NCI-H2196 treated with DMSO at 0.1 percent for 48 hours (cell line): Measurements from ENCODE around the gene CWC27.

Experiments used
- DNase-seq: peaks from one replicate; lab custom pipeline; 2025; ENCODE audit not compliant: unreplicated experiment; lab: John Stamatoyannopoulos, UW

The CWC27 gene, protein sequence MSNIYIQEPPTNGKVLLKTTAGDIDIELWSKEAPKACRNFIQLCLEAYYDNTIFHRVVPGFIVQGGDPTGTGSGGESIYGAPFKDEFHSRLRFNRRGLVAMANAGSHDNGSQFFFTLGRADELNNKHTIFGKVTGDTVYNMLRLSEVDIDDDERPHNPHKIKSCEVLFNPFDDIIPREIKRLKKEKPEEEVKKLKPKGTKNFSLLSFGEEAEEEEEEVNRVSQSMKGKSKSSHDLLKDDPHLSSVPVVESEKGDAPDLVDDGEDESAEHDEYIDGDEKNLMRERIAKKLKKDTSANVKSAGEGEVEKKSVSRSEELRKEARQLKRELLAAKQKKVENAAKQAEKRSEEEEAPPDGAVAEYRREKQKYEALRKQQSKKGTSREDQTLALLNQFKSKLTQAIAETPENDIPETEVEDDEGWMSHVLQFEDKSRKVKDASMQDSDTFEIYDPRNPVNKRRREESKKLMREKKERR

DNA sequence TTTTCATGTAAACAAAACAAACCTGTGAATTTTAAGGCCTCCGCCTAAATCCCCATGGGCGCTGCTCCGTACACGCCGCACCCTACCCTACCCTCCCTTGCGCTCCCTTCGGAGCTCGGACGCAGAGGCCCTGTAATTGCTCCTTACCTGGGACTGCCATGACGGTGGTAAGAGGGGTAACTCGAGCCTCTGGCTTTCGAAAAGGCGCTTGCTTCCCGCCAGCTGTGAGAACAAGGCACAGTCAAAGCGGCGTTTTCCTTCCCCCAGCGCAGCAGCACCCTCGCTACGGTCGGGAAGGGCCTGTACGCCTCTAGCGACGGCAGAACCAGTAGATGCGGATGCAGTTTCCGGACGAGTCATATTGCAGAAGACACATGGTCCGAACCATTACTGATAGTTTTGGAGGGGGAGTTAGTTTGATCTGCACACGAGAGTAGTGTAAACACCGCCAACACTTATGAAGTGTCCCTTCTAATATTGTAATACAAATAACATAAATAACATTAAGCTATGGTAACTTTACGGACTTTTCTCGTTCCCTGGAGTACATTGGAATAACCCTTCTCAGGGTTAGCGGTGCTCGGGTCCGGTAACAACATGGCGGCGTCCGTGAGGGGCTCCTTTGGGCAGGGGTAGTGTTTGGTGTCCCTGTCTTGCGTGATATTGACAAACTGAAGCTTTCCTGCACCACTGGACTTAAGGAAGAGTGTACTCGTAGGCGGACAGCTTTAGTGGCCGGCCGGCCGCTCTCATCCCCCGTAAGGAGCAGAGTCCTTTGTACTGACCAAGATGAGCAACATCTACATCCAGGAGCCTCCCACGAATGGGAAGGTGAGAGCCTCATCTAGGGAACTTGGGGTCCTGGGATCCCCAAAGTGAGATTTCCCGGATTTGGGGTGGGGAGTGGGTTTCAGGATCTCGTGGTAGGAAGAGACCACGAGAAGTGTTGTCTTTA is at the start of gene CWC27, which contains the start of gene SREK1IP1:
Gene CWC27, plus strand, starts transcription at position 573 of the 955 bp plus-strand sequence. Its CDS starts 217 bp downstream, at position 790.
Gene SREK1IP1, minus strand, starts transcription at position 334 of the 955 bp plus-strand sequence. Its CDS starts 174 bp downstream, at position 160.
- peak; percentile 37 for DNase-seq

DNA sequence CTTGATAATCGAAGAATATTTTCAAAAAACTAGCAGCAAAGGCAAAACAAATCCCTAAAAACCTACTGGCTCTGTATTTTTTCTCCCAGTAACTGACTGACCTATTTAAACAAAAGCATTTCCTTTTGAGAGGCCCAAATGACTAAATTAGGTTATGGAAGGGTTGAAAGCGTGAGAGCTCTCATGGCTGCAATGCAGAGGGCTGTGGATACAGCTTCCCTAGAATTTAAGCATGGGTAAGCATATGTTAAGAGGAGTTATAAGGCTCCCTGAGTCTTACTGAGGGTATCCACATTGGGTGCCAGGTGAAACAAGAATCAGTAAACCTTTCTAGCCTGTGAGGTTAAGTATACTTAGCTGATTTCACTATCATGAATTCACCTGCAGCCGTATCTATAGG is 46.1 kb upstream of the CWC27 start:
- no peak for DNase-seq

DNA sequence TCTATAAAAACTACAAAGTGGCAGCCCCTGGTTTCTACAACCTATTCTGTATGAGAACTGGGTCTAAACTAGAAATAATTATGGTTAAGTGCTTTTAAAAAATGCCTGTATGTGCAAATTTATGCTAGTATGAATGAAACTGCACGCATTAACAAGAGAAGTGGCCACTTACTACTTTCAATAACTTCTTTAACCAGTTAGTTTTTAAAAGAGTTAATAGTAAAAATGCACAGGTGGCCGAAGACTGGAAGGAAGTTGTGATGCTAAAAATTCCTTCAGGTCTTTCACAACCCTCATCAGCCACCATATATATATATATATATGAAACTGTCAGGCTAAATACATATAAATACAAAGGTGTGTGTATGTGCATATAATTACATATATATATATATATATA is 41.6 kb upstream of the CWC27 start:
- no peak for DNase-seq

DNA sequence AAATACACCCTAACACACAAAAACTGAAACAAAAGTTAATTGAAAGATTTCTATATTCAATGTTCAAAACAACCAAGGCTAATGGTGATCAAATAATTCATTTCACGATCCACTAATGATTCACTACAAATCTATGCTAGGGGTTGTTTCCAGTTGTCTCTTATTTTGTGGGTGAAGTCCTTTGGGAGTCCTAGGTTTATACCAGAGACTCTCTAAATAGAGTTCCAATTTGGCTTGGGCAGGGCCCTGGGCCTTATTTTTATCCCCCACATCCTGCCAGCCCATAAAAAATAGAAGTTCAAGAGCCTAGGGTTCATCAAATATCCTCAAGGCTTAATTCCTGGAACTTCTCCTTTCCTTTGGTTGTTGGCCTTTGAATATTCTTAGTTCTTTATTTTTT is 26.3 kb upstream of the CWC27 start:
- DNase-seq, result no peak

DNA sequence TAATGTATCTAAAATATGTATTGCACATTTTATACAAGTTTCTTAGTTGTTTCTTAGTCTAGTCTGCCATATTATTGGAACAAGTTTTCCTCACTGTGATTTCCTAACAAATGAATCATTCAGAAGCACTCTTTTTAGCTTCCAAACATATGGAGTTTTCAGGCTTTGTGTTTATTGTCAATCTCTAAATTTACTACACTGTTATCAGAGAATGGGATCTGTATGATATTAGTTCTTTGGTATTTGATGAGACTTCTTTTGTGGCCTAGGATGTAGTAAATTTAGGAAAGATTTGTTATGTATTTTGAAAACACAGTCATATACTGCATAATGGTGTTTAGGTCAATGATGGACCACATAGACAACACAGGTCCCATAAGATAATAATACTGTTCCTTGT is 25.9 kb upstream of the CWC27 start:
- DNase-seq, result no peak

DNA sequence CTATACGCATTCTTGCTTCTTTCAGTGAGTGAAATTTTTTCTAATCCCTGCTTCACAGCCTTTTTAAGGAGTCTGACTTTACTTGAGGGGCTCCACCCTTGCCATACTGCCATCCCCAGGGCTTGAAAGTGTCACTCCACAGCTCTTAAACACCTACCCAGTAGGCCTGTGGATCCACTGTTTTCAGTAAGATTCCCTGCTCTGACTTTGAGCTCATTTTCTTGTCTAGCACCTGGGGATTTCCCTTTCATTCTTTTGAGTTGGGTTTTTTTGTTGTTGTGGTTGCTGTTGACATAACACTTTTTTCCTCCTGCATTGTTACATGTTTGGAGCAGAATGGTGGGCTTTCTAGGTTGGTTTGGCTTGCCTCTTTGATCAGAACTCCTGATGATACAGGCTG is 23.8 kb upstream of the CWC27 start:
- no peak for DNase-seq

DNA sequence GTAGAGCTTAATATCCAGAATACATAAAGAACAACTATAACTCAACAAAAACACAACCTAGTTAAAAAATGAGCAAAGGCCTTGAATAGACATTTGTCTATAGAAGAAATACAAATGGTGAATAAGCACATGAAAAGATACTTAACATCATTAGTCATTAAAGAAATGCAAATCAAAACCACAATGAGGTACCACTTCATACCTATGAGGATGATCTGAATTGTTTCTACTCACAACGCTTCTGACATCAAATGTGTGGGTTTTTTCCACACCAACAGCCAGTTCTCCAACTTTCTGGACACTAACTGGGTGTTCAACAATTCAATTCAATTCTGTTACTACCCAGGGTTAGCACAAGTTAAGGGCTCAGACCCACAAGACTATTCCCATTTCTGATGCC is 22.3 kb upstream of the CWC27 start:
- no peak for DNase-seq

DNA sequence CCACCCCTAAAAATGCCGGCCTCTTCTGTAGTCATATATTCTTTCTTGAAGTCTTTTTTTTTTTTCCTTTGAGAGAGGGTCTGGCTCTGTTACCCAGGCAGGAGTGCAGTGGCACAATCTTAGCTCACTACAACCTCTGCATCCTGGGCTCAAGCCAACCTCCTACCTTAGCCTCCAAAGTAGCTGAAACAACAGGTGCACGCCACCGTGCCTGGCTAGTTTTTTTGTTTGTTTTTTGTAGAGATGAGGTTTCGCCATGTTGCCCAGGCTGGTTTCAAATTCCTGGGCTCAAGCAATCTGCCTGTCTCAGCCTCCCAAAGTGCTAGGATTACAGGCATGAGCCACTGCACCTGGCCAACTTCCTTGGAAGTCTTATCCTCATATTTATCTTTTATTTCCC is 19.3 kb upstream of the CWC27 start:
- DNase-seq, result no peak

DNA sequence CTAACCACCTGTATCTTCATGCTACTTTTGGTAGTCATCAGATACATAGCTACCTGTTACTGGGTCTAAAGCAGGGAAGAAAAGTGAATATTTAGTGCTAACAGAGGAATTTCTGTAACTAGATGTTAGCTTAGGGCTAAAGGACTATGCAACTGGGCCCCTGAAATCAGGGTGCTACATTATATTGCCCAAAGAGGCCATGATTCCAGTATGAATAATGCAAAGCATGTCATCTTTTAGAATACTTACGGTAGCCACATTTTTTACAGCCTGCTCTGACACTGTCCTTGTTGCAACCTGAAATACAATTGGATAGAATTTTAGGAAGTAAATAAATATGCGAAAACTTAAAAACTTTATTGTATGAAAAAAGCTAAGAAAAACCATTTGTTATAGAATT is 14.7 kb upstream of the CWC27 start:
- DNase-seq, result no peak

DNA sequence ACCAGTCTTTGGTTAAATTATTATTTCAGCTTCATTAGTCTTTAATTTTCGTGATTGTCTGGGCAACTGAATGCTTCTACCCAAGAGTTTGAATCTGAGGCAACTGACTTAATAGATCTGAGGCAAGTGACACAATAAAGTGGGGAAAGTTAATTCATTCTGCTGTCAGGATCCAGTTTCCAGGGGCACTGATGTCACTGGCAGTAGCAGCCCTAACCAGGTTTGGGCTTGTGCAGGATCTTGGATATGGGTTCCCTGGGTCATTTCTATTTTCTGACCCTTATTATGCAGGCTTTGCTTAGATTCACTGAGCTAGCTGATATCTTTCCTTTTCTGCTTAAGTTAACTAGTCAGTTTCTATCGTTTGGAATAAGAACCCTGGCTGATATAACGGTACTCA is 9.8 kb upstream of the CWC27 start:
- DNase-seq, result no peak

DNA sequence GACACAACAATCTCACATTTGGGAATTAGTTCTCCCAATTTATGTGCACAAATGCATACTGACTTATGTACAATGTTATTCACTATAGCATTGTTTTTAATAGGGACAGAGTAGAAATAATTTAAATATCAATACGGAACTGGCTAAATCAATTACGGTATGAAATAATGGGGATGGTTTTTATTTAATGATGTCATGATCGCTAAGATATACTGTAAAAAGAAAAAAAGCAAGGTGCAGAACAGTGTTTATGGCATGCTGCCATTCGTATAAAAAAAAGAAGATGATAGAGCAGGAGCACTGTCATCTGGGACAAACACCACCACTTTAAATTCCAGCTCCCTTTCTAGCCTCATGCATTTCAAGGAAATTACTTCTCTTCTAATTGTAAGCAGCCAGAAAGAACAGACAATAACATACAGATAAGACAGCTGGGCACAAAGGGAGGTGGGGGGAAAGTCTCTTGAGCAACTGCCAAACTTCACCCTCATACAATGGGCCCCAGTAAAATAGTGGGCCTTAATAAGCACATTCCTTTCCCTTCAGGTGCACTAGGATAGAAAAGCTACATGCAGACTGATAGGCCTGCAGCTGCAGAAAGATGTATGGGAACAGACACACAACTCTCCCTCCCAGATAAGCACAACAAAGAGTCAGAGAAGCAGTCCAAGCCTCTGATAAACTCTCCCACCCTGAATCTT is 8.6 kb upstream of the CWC27 start:
- DNase-seq, result no peak

DNA sequence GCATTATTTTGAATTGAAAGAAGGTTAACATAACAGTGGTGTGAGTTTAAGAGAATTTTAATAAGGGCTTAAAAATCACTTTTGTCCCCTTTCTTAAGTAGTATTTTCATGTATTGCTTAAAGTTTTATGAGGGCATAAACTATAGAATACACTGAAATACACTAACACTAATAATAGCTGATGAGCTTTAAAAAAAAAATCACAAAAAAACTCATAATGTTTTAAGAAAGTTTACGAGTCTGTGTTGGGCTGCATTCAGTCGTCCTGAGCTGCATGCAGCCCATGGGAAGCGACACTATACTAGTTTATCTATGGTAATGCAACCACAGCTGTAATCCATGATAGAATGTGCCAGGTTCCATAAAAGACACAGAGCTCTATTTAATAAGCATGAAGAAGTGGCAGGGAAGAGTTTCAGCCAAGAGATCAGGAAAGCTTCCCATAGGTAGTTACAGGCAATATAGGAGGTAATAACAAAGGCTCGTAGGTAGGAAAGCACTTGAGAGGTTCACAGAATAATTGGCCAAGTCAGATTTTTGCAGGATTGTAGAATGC is 4.7 kb upstream of the CWC27 start:
- DNase-seq, result no peak

DNA sequence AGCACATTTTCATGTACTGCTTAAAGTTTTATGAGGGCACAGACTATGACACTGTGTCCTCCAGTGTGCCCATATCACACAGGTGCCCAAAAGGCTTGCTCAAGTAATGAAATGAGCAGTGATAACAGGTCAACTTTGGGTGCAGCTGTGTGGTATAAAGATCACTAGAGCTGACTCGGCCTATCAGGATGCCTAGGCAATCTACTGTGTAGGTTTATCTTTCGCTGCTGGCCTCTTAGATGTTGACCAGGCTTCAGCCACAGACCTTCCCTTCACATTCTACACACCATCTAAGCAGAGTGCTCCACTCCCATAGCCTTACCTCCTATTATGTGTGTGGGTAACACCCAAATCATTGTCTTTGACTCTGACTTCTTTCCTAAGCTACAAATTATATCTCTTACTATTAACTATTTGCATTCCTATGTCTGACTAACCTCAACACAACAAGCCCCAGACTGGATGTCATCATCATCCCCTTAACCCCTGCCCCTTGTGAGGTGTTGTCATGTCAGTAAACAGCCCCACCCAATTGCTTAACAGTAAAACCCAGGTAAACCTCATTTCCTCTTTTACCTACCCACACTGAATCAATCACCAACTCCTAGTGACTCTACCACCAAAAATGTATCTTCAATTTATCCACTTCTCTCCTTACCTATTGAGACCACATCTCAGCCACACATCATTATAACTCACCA is 2.8 kb upstream of the CWC27 start:
- no peak for DNase-seq

DNA sequence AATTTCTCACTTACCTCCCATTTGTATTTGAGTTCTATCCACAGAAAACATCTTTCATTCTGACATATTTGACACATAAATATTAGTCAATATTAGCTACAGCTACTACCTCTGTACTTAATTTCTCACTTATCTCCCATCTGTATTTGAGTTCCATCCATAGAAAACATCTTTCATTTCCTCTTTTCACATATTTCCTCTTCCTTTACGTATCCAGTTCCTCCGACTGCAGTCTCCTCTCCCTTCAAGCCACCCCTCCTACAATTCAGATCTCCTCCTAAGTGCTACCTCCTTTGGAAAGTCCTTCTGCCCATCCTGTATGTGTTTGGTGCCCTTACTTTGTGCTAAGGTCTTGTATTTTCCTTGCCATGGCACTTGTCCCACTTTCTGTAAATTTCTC is 1.8 kb upstream of the CWC27 start:
- no peak for DNase-seq

DNA sequence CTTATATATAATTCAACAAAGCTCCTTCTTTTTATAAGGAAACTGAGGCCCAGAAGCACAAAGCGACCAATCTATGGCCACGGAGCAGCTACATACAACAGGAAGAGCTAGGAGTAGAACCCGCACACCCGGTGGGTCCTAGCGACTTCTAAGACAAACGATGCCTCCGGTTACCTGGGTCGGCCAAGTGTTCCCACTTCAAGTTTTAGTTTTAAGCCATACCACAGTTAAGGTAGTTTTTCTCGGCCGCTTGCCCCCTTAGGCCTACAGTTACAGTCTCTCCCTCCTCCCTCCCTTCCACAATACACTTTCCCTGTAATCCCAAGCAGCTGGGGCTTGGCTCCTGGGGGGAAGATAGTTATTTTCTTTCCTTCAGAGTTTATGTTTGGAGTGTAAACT is 772 bp upstream of the CWC27 start:
- DNase-seq, result no peak

DNA sequence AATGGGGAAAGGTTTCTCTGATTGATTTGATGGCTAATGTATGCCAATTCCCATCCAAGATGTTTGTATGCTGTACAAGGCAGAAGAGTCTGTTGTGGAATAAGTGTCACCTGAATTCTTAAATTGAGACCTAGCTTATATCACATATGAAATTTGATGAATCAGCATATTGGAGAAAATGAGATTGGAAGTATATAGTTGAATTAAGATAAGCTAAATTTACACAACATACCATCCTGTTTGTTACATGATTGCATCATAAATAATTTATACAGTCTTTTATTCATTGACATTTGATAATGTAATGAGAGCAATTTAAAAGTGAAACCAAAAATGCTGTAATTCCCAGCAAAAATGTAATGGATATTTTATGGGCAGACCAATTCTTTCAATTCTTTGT is 1.1 kb downstream of the CWC27 start:
- DNase-seq, result no peak

DNA sequence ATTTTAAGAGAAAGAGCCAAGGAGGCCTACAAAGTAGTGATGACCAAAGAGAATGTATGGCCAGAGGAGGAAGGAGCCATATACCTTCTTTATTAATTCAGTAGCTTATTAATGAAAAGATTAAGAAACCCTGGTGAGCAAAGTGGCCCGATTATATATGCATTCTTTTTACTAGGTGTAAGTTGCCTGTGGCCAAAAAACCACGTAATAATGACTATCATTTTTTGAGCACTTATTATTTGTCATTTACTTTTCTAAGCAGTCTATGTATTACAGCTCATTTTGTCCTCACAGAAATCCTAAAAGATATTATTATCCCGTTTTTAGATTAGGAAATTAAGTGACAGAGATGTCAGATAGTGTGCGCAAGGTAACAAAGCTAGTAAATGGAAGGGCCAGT is 3.0 kb downstream of the CWC27 start:
- no peak for DNase-seq

DNA sequence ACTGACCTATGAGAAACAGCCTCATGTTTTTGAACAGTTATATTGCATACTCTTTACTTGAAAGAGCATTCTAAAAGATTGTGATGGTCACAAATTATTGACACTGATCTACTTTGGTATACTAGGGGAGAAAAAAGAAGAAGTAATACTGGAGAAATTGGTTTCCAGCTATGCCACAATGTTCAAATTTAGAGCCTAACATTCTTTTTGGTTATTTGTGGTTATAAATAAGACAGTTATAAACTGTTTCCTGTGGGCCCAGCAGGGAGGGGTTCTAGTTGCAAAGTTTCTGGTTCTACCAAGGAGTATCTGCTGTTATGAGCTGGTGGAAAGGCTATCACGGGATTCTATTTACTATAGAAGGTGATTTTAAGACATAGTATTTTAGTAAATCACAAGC is 4.8 kb downstream of the CWC27 start:
- DNase-seq, result no peak

DNA sequence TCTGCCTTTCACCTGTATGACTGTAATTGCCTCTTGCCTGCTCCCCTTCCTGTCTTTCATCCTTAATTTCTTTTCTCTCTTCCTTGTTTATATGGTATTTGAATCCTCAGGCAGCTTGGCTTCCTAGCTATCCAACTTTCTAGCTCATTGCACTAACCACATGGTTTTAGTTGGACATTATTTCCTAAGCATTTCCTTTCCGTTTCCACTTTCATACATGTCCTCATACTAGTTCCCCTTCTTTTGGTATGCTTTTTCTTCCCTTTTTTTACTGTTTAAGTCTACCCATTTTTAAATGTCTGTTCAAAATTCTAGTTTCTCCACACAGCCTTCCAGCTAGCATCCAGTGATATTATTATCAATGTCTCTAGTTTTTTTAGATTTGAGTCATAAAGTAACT is 6.6 kb downstream of the CWC27 start:
- no peak for DNase-seq

DNA sequence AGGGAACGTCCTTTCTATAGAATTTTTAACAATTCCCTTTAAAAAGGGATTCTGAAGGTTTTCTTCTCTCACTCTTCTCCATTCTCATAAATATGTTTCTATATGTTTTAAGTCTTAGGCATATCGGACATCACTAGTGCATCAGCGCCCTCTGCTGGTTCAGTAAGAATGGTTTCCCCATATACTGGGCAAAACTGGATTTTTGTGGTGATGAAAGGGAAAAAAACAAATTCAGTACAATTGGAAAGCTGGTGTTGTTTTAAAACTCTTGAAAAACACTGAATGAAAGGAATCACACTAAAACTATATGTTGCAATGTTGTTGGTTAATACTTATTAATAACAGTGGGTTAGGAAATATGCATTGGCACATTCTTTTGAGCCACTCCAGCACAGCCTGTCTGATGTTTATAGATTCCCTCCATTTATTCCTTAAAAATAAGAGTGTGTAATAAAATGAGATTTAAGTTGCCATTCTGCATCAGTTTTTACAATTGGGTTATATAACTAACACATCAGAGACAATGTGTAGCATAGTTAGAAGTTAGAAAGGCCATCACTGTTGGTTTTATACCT is 15.8 kb downstream of the CWC27 start:
- DNase-seq, result peak; percentile 5
